Embryonic facial prominence (tissue), 1 donor: Measurements from ENCODE around the gene CSMD2.

Experiments
- DNase-seq: peaks from one replicate; pipeline ENCODE4 v3.0.0-alpha.2; 2016; ENCODE audit errors: extremely low spot score

CSMD2 gene

DNA sequence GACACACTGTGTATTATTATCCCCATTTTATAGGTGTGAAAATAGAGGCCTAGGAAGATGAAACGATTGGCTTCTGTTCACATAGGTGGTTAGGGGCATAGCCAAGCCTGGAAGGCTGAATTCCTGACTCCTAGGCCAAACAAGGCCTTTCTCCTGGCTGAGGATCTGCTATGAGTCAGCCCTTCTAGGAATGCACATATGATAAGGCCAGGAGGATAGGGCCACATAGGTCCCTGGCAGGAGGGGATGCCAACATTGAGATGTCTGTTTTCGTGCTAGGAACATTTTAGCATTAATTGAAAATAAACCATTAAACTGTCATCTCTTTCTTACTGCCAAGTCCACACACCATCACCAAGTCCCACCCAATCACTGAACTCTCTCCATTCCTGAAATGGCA, 9.2 kb downstream of the CSMD2 start:
- no peak for DNase-seq

- DNase-seq = no peak
These were observed 11.8 kb downstream of the CSMD2 start for GRCh38 chr1:34153246-34153645.

- no peak for DNase-seq
These were observed 15.5 kb downstream of the CSMD2 start for GRCh38 chr1:34149501-34149900.

DNA sequence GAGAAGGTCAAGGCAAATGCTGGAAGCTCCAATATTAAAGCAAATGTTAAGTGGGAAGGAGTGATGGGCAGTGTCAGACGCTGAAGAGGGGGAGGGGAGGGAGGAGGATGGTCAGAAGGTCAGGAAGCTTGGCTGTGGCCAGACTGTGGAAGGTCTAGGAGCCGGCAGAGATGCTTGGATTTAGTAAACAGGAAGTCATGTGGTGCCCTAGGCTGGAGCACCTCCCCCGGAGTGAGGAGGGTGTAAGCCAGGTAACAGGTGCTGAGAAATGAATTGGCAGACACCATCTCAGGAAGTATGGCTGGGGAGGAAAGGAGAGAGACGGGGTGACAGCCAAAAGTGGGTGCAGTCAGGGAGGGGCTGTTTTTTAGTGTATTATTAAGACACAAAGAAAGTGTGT, 17.7 kb downstream of the CSMD2 start:
- DNase-seq = no peak

DNA sequence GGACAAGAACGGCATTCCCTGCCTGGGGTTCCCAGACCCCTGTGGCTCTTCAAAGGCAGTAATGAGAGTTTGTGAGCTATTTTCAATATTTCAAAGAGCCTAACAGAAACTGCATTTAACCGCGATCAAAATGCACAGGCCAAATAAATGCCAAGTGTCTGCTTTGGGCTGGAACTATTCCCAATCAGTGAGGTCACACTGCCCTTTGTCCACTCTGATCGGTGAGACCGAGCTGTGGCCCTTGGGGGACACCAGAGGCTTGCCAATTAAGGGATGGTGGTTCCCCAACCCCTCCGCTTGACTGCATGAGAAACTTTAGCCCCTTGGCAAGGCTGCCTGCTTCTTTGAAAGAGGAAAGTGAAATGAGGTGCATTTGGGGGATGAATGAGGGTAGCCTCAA, 20.3 kb downstream of the CSMD2 start:
- DNase-seq = no peak

- DNase-seq = no peak
These were observed 21.1 kb downstream of the CSMD2 start for GRCh38 chr1:34143975-34144374.

DNA sequence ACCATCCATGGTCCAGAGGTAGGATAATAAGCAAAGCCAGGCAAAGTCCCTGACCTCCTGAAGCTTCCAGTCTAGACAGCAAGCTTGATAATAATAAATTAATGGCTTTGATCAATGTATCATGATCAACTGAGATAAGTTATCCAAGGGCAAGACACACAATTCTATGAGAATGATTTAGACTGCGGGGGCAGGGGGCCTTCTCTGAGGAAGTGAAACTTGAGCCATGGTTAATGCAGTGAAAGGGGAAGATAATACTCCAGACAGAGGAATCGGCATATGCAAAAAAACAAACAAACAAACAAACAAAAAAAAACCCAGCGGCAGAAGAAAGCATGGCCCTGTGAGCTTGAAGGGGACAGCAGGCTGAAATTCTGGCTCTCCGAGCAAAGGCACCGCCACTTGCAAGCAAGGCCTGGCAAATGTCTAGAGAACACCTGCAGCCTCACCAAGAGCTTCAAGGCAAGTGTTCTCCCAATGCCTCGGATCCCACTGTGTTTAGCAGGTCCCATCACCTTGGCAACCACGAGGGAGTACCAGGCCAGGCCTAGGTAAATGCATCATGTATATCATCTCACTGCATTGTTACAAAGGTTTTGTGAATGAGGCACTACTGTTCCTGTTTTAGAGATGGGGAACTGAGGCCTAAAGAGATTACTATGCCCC, 24.9 kb downstream of the CSMD2 start:
- no peak for DNase-seq

DNA sequence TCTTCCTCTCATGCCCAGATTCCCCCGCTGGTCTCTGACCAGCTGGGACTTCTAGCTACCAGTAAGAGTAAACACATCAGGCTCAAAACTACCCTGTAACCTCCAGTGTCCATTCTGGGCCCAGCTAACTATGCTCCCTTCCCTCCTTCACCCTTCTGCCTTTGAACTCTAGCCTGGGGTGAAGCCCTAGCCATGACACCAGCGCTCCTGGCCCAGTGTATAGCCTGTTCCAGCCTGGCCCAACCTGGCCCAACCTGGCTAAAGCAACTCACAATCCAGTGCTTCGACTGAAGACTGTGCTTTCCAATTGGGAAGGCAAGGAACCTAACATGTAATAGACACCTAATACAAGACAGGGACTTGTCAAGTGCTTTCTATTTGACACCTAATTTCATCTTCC, 27.6 kb downstream of the CSMD2 start:
- no peak for DNase-seq

DNA sequence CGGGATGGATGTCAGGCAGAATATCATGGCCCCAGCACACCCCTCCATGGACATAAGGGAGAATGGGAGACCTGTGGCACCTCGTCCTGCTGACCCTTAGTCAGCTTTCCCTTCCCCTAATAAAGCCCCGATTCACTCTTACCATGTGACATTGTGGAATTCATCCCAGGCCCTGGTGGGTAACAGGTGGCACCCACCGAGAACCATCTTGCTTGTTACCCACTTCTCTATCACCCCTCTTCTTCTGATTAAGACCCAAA, 32.9 kb downstream of the CSMD2 start:
- no peak for DNase-seq

GRCh38 chr1:34131396-34132160, 33.5 kb downstream of the CSMD2 start:
- no peak for DNase-seq

- no peak for DNase-seq
These were observed 34.7 kb downstream of the CSMD2 start for GRCh38 chr1:34130306-34130705.

DNA sequence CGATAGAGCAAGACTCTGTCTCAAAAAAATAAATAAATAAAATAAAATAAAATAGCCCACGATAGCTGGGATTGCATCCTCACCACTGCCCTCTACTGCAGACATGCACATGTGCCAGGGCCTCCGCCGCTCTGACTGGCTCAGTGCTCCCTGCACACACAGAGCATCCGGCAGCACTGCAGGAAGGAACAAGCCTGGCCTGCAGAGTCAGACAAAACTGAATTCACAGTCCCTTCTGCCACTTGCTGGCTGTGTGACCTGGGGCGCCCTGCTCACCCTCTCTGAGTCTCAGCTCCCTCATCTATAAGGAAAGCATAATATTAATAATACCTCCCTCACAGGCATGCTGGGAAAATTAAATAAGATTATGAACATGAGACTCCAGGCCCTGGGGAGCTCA, 35.4 kb downstream of the CSMD2 start:
- no peak for DNase-seq

GRCh38 chr1:34128186-34128889, 36.7 kb downstream of the CSMD2 start:
- no peak for DNase-seq

- DNase-seq = no peak
These were observed 37.7 kb downstream of the CSMD2 start for GRCh38 chr1:34127006-34128000.

DNA sequence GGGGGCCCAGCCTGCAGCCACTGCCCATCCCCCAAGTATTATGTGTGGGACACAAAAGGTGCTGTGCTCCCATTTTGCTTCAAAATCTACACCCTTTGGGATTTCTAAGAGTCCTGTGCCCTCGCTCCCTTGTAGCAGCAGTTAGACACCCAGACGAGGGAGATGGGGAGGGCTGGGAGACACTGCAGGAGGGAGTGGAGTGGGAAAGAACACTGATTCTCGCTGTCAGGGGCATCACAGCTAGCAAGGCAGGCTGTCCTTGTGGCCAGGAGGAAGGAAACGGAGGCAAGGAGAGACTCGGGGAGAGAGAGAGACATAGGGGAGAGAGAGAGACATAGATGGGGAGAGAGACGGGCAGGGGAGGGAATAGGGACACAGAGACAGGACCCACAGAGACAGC, 38.5 kb downstream of the CSMD2 start:
- DNase-seq = no peak

GRCh38 chr1:34125721-34126380, 39.2 kb downstream of the CSMD2 start:
- no peak for DNase-seq

GRCh38 chr1:34122080-34122932, 42.7 kb downstream of the CSMD2 start:
- no peak for DNase-seq

- no peak for DNase-seq
These were observed 49.8 kb downstream of the CSMD2 start for GRCh38 chr1:34115233-34115632.

GRCh38 chr1:34113887-34114286, 51.1 kb downstream of the CSMD2 start:
- DNase-seq = no peak

DNA sequence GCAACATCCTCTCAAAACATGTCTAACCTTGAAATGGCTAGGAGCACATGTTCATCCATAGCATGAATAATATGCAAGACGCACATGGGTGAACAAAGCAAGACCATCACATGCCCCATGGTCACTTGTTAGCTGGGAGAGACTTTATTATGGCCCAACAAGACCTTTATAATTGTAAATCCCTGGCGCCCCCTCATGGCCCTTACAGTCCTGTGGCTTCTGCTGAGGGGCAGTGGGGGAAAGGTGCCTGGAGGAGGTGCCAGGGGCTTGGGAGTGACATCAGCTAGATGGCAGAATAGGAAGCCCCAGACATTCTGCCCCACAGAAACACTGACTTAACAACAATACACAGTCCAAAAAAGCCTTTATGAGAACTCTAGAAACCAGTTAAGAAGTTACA, 51.7 kb downstream of the CSMD2 start:
- DNase-seq = no peak

GRCh38 chr1:34108711-34109110, 56.3 kb downstream of the CSMD2 start:
- DNase-seq = no peak
